ENCODE results near the gene FASLG.
A peak's percentile ranks its signal among the peaks of the same experiment; 100 is the strongest.

Gene FASLG

GRCh38 chr1:172653015-172653709 is 5.7 kb upstream of the FASLG start:
- no peak overlapping the region for H3K4me3 ChIP-seq (ENCODE audit: low read depth, low read length)
- TF ChIP-seq, protein P1, sequence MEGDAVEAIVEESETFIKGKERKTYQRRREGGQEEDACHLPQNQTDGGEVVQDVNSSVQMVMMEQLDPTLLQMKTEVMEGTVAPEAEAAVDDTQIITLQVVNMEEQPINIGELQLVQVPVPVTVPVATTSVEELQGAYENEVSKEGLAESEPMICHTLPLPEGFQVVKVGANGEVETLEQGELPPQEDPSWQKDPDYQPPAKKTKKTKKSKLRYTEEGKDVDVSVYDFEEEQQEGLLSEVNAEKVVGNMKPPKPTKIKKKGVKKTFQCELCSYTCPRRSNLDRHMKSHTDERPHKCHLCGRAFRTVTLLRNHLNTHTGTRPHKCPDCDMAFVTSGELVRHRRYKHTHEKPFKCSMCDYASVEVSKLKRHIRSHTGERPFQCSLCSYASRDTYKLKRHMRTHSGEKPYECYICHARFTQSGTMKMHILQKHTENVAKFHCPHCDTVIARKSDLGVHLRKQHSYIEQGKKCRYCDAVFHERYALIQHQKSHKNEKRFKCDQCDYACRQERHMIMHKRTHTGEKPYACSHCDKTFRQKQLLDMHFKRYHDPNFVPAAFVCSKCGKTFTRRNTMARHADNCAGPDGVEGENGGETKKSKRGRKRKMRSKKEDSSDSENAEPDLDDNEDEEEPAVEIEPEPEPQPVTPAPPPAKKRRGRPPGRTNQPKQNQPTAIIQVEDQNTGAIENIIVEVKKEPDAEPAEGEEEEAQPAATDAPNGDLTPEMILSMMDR (IDR thresholded peaks at IDR 0.05; ENCODE audit: low read depth, low read length), result no peak
- in situ Hi-C loops (cut with HindIII; ENCODE audit: low sequenced_read_pairs), result no loop called here
- peak; percentile 36 for DNase-seq (ENCODE audit: low read depth, low spot score)

DNA sequence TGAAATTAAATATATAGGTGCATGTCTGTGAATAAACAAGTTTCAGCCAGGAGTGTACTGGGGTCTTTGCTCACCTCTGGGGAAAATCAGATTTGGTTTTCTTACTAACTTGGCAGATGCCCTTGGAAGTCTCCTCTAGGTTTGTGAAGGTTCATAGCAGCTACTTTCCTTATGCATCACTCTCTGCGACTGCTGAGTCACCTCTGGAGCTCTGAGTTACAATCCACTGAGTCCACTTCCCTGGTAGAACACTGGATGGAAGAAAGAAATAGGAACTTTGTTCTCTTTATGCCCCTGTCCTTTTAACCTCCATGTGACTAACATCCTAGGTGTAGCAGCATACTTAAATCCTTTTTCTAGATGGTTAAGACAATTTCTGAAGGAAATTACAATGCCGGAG is 4.4 kb upstream of the FASLG start:
- TF ChIP-seq, protein P1 (IDR thresholded peaks at IDR 0.05; ENCODE audit: low read depth, low read length), result no peak
- in situ Hi-C loops (cut with HindIII; ENCODE audit: low sequenced_read_pairs), result no loop called here
- H3K4me3 ChIP-seq (ENCODE audit: low read depth, low read length), result no peak overlapping the region
- DNase-seq (ENCODE audit: low read depth, low spot score), result peak; percentile 78

GRCh38 chr1:172656576-172656975 is 2.3 kb upstream of the FASLG start:
- in situ Hi-C loops (cut with HindIII; ENCODE audit: low sequenced_read_pairs), result no loop called here
- no peak for DNase-seq (ENCODE audit: low read depth, low spot score)
- no peak overlapping the region for H3K4me3 ChIP-seq (ENCODE audit: low read depth, low read length)
- TF ChIP-seq, protein P1 (IDR thresholded peaks at IDR 0.05; ENCODE audit: low read depth, low read length), result no peak

DNA sequence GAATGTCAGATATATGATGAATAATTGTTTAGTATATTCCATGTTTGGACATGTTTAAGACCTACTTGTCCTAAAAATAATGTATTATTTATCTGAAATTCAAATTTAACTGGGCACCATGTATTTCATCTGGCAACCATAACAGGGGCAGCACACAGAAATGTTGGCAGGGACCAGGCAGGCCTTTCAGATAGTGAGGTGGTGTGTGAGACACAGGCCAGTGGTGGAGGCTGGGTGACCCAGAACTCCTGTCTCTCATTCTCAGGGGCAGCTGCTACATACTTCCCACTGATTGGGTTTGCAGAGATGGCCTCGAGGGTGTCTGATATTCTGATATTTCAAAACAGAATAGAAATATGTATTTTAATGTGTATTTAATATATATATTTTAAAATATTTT is 1.3 kb upstream of the FASLG start:
- TF ChIP-seq, protein P1 (IDR thresholded peaks at IDR 0.05; ENCODE audit: low read depth, low read length), result no peak
- no peak for DNase-seq (ENCODE audit: low read depth, low spot score)
- no peak overlapping the region for H3K4me3 ChIP-seq (ENCODE audit: low read depth, low read length)
- in situ Hi-C loops (cut with HindIII; ENCODE audit: low sequenced_read_pairs), result no loop called here

GRCh38 chr1:172661107-172661506 is 2.2 kb downstream of the FASLG start:
- TF ChIP-seq, protein P1 (IDR thresholded peaks at IDR 0.05; ENCODE audit: low read depth, low read length), result no peak
- H3K4me3 ChIP-seq (ENCODE audit: low read depth, low read length), result no peak overlapping the region
- in situ Hi-C loops (cut with HindIII; ENCODE audit: low sequenced_read_pairs), result no loop called here
- no peak for DNase-seq (ENCODE audit: low read depth, low spot score)

DNA sequence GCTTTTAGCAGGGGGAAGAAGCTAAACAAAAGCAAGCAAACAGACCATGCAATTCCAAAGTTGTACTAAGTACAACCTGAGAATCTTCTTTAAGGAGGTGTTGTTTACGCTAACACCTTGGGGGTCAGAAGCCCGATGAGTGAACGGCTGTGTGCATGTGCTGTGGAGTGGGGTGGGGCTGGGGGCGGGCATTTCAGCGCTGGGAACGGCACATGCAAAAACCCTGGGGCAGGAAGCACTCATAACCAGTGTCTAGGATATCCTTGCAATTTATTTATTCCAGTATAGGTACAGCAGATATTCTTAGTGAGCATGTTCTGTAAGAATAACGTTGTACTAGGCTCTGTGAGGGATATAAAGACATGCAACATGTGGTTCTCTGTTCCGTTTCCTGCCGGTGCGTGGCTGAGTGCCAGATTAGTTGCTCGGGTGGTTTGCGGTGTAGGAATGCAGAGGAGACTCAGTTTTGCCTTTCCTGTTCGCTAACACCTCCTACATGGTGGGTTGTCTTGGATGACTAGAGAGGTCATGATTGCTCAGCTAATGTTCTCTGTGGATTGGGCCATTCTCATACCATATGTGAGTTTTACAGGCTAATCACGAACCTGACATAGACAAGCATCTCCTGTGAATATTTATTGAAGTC is 3.7 kb downstream of the FASLG start:
- DNase-seq (ENCODE audit: low read depth, low spot score), result peak; percentile 84
- TF ChIP-seq, protein P1 (IDR thresholded peaks at IDR 0.05; ENCODE audit: low read depth, low read length), result no peak
- no peak overlapping the region for H3K4me3 ChIP-seq (ENCODE audit: low read depth, low read length)
- in situ Hi-C loops (cut with HindIII; ENCODE audit: low sequenced_read_pairs), result no loop called here
